ENCODE results near the gene PDSS2.

DNA sequence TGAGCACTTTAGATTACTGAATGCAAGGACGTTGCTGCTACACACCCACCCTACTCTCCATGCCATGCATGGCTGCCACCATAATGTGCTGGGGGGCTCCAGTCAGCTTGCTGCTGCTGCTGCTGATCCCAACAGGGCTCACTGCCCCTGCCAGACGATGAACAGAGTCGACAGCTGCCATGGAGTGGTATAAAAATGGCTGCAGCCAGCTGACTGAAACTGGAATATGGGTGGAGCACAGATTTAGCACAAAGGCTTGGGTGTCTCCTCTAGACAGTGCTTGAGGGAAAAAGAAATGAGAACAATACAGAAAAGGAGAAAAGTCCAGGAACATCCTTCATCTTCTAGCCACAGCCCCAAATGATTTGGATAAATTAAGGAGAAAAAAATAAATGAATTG, 150.7 kb downstream of the PDSS2 start:
- TF ChIP-seq EZH2 (IDR thresholded peaks at IDR 0.05; ENCODE audit: borderline replicate concordance, insufficient read depth, low read depth, low read length, poor library complexity, severe bottlenecking): no peak
- no peak for TF ChIP-seq CTCF (IDR thresholded peaks at IDR 0.05)

Data from B cell (primary cell).